ENCODE measurements around the gene MORN5.

- TF ChIP-seq CTCF (IDR thresholded peaks at IDR 0.05; ENCODE audit: low read depth, low read length, missing input control) (no peak), JUND (IDR thresholded peaks at IDR 0.05) (no peak), FOXA1 (IDR thresholded peaks at IDR 0.05) (no peak), RXRA (IDR thresholded peaks at IDR 0.05) (no peak), RAD21 (IDR thresholded peaks at IDR 0.05) (no peak), GABPA (IDR thresholded peaks at IDR 0.05 in 1 of 2, conservative IDR thresholded peaks at IDR 0.05 in 1 of 2) (no peak), ATF3 (IDR thresholded peaks at IDR 0.05) (no peak), TAF1 (conservative IDR thresholded peaks at IDR 0.05) (no peak), YY1 (IDR thresholded peaks at IDR 0.05) (no peak), REST (IDR thresholded peaks at IDR 0.05) (no peak), EGR1 (IDR thresholded peaks at IDR 0.05; ENCODE audit: low read depth in 2 of 2) (no peak)
- TF ChIP-seq, protein P1, sequence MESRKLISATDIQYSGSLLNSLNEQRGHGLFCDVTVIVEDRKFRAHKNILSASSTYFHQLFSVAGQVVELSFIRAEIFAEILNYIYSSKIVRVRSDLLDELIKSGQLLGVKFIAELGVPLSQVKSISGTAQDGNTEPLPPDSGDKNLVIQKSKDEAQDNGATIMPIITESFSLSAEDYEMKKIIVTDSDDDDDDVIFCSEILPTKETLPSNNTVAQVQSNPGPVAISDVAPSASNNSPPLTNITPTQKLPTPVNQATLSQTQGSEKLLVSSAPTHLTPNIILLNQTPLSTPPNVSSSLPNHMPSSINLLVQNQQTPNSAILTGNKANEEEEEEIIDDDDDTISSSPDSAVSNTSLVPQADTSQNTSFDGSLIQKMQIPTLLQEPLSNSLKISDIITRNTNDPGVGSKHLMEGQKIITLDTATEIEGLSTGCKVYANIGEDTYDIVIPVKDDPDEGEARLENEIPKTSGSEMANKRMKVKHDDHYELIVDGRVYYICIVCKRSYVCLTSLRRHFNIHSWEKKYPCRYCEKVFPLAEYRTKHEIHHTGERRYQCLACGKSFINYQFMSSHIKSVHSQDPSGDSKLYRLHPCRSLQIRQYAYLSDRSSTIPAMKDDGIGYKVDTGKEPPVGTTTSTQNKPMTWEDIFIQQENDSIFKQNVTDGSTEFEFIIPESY (IDR thresholded peaks at IDR 0.05): no peak
- TF ChIP-seq, protein P2, sequence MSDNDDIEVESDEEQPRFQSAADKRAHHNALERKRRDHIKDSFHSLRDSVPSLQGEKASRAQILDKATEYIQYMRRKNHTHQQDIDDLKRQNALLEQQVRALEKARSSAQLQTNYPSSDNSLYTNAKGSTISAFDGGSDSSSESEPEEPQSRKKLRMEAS (IDR thresholded peaks at IDR 0.05): no peak
Observed at GRCh38 chr9:122201641-122202040, 41.9 kb downstream of the MORN5 start.

Measured in liver (tissue), 3 donors.